T-helper 9 cell (primary cell): ENCODE data around the gene GRK5.
"Not testable (repeated sequence)": the region's sequence is repeated elsewhere in the genome, so short reads cannot be mapped to it uniquely, and the experiment has no call there.

Experiments used
- DNase-seq: peaks from one replicate; pipeline ENCODE4 v3.0.0-alpha.2; 2020

The GRK5 gene

GRCh38 chr10:119447823-119448546 lies 240.6 kb downstream of the GRK5 start:
- no peak for DNase-seq

- no peak for DNase-seq
These were observed 241.5 kb downstream of the GRK5 start for GRCh38 chr10:119448628-119449584.

GRCh38 chr10:119449760-119450461 lies 242.5 kb downstream of the GRK5 start:
- no peak for DNase-seq

- DNase-seq: no peak
These were observed 243.4 kb downstream of the GRK5 start for GRCh38 chr10:119450606-119451299.

- no peak for DNase-seq
These were observed 244.0 kb downstream of the GRK5 start for GRCh38 chr10:119451300-119451896.

GRCh38 chr10:119452396-119452795 lies 245.0 kb downstream of the GRK5 start:
- DNase-seq: no peak

- no peak for DNase-seq
These were observed 245.9 kb downstream of the GRK5 start for GRCh38 chr10:119453313-119453712.

GRCh38 chr10:119454316-119454715 lies 246.9 kb downstream of the GRK5 start:
- no peak for DNase-seq

GRCh38 chr10:119454990-119455389 lies 247.6 kb downstream of the GRK5 start:
- DNase-seq: no peak

GRCh38 chr10:119455609-119456434 lies 248.5 kb downstream of the GRK5 start:
- DNase-seq: no peak

GRCh38 chr10:119456435-119456810 lies 249.1 kb downstream of the GRK5 start:
- no peak for DNase-seq

GRCh38 chr10:119457966-119458766 lies 250.8 kb downstream of the GRK5 start:
- DNase-seq: no peak

- DNase-seq: no peak
These were observed 252.4 kb downstream of the GRK5 start for GRCh38 chr10:119459681-119460340.

GRCh38 chr10:119460369-119461195 lies 253.2 kb downstream of the GRK5 start:
- DNase-seq: no peak

- no peak for DNase-seq
These were observed 254.0 kb downstream of the GRK5 start for GRCh38 chr10:119461380-119461779.

GRCh38 chr10:119461923-119462322 lies 254.6 kb downstream of the GRK5 start:
- no peak for DNase-seq

GRCh38 chr10:119462773-119463172 lies 255.4 kb downstream of the GRK5 start:
- no peak for DNase-seq

- DNase-seq: not testable (repeated sequence)
These were observed 255.8 kb downstream of the GRK5 start for GRCh38 chr10:119463195-119463594.

GRCh38 chr10:119465085-119465484 lies 257.7 kb downstream of the GRK5 start:
- DNase-seq: no peak
